Upper lobe of left lung (tissue), 4 donors: ENCODE measurements around the gene DTNB.

ENCODE experiments used
- CTCF ChIP-seq, 6 experiments: fragments of 450-650 bp in 4 of 6; fragments of 200-600 bp in 2 of 6; sonication (generic) in 2 of 6; IDR thresholded peaks; one replicate each; pipeline ENCODE4 v1.5.1; 2016 to 2019; ENCODE audit warnings: antibody characterized with exemption in 6 of 6
- EP300 ChIP-seq, 4 donors: sonication (generic); formaldehyde crosslinking; IDR thresholded peaks; one replicate each; pipeline ENCODE4 v1.5.1; 2017; ENCODE audit warnings: antibody characterized with exemption in 4 of 4, control low read depth in 2 of 4
- POLR2A ChIP-seq, 4 donors: fragments of 450-650 bp; IDR thresholded peaks; one replicate each; pipeline ENCODE4 v1.5.1; 2016 to 2017; ENCODE audit warnings: antibody characterized with exemption in 4 of 4, mild to moderate bottlenecking in 2 of 4
- POLR2AphosphoS5 ChIP-seq, 2 donors: sonication (generic); formaldehyde crosslinking; IDR thresholded peaks; one replicate each; pipeline ENCODE4 v1.5.1; 2017; ENCODE audit warnings: antibody characterized with exemption in 2 of 2

GRCh38 chr2:25356088-25356487, 317.3 kb downstream of the DTNB start:
- TF ChIP-seq CTCF (IDR thresholded peaks at IDR 0.05) (no peak), POLR2A (IDR thresholded peaks at IDR 0.05) (no peak), POLR2AphosphoS5 (IDR thresholded peaks at IDR 0.05) (no peak), EP300 (IDR thresholded peaks at IDR 0.05) (no peak)
